Keratinocyte (primary cell): Measurements from ENCODE around the gene ZNF786.

Experiments
- EZH2 ChIP-seq: IDR thresholded peaks from one replicate; pipeline ENCODE4 v1.6.1; 2012; ENCODE audit warnings: inconsistent platforms, mild to moderate bottlenecking, low read length, moderate library complexity
- TF ChIP-seq, protein P1 (sequence below), 3 experiments: IDR thresholded peaks in 1 of 3; conservative IDR thresholded peaks in 1 of 3; optimal IDR thresholded peaks in 1 of 3; 2 replicates in 2 of 3; 3 replicates in 1 of 3; pipeline versions ENCODE3 to v1.5.1; 2011; ENCODE audit warnings: low read length in 3 of 3, mild to moderate bottlenecking in 3 of 3, moderate library complexity in 2 of 3, control low read depth in 1 of 3, inconsistent platforms in 1 of 3; ENCODE audit not compliant: insufficient read depth in 2 of 3; ENCODE audit errors: extremely low read depth in 1 of 3

GRCh38 chr7:149074116-149074885, 16.2 kb downstream of the ZNF786 start:
- TF ChIP-seq EZH2: no peak
- TF ChIP-seq, protein P1, sequence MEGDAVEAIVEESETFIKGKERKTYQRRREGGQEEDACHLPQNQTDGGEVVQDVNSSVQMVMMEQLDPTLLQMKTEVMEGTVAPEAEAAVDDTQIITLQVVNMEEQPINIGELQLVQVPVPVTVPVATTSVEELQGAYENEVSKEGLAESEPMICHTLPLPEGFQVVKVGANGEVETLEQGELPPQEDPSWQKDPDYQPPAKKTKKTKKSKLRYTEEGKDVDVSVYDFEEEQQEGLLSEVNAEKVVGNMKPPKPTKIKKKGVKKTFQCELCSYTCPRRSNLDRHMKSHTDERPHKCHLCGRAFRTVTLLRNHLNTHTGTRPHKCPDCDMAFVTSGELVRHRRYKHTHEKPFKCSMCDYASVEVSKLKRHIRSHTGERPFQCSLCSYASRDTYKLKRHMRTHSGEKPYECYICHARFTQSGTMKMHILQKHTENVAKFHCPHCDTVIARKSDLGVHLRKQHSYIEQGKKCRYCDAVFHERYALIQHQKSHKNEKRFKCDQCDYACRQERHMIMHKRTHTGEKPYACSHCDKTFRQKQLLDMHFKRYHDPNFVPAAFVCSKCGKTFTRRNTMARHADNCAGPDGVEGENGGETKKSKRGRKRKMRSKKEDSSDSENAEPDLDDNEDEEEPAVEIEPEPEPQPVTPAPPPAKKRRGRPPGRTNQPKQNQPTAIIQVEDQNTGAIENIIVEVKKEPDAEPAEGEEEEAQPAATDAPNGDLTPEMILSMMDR (optimal IDR thresholded peaks at IDR 0.05 in 1 of 3, IDR thresholded peaks at IDR 0.05 in 1 of 3, conservative IDR thresholded peaks at IDR 0.05 in 1 of 3; ENCODE audit: extremely low read depth in 1 of 3, insufficient read depth in 2 of 3, low read length in 3 of 3): no peak
